Measurements from ENCODE around the gene FYN.

FYN gene

DNA sequence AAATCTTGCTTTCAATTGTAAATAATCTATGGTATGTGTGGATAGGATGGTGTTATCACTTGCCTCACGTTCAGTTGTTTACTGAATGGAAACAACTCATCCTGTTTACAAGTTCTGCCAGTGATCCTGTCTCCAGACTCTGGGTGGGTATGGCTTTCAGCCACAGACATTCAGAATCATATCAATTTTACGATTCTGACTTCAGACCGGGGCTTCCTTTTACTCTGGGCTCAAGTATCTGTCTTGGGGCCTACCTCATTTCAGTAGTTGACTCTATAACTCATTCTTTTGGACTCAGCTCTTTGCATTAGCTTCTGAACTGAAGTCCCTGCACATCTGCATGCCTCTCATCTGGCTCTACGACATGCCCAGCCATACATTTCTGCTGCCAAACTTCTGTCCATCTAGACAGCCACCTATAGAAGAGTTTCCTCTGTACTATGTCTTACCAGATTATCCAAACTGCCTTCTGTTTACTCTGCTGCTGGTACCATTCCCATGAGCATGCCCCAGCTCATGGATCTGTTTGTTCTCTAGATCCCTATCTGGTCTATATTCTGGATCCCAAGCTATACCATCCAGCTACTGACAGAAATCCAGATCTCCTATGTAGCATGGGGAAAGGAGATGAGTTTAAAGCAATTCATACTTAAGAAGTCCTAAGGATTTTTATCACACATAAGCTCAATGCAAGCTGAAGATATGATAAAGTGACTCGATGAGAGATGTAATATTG, 34.3 kb downstream of the FYN start:
- H3K27ac ChIP-seq (ENCODE audit: low read length): no peak overlapping the region
- peaks cover 41% of the 10 kb centered on the region for H3K36me3 ChIP-seq (ENCODE audit: insufficient read depth, low read length)
- no peak for ATAC-seq (ENCODE audit: insufficient read depth, low read depth)
- H4K20me1 ChIP-seq (ENCODE audit: insufficient read depth, low read length): peaks cover 42% of the 10 kb centered on the region; the same call in 1 of the 2 replicates
- H3K4me2 ChIP-seq (ENCODE audit: insufficient read depth, low read length): no peak overlapping the region
- H3K4me3 ChIP-seq (ENCODE audit: low read depth in 1 of 2, low read length in 2 of 2): no peak overlapping the region
- H3K9me3 ChIP-seq (ENCODE audit: insufficient read depth, low read length, severe bottlenecking): no peaks in the 10 kb centered on the region
- no peak overlapping the region for H2AFZ ChIP-seq (ENCODE audit: low read depth, low read length)
- no peak for DNase-seq
- peaks cover 78% of the 10 kb centered on the region for H3K79me2 ChIP-seq (ENCODE audit: insufficient read depth, low read length)
- peaks cover 17% of the 10 kb centered on the region for H3K4me1 ChIP-seq (ENCODE audit: insufficient read depth, low read length)
- H3K9ac ChIP-seq (ENCODE audit: low read depth, low read length): no peak overlapping the region
- H3K27me3 ChIP-seq (ENCODE audit: insufficient read depth, low read length, poor library complexity): no peaks in the 10 kb centered on the region
- TF ChIP-seq EZH2 (IDR thresholded peaks at IDR 0.05; ENCODE audit: borderline replicate concordance, low read depth, low read length, severe bottlenecking): no peak
- no peak for TF ChIP-seq CTCF (IDR thresholded peaks at IDR 0.05; ENCODE audit: borderline replicate concordance, extremely low read depth, low read length, poor library complexity, severe bottlenecking)

- Histone ChIP-seq H2AFZ (ENCODE audit: low read depth, low read length) (no peak overlapping the region), H3K4me3 (ENCODE audit: low read depth in 1 of 2, low read length in 2 of 2) (no peak overlapping the region), H3K9me3 (ENCODE audit: insufficient read depth, low read length, severe bottlenecking) (no peaks in the 10 kb centered on the region), H3K9ac (ENCODE audit: low read depth, low read length) (no peak overlapping the region), H3K4me1 (ENCODE audit: insufficient read depth, low read length) (peaks cover 16% of the 10 kb centered on the region), H4K20me1 (ENCODE audit: insufficient read depth, low read length) (peaks cover 42% of the 10 kb centered on the region; the same call in 1 of the 2 replicates), H3K4me2 (ENCODE audit: insufficient read depth, low read length) (no peak overlapping the region), H3K27me3 (ENCODE audit: insufficient read depth, low read length, poor library complexity) (no peaks in the 10 kb centered on the region), H3K79me2 (ENCODE audit: insufficient read depth, low read length) (peaks cover 70% of the 10 kb centered on the region), H3K36me3 (ENCODE audit: insufficient read depth, low read length) (peaks cover 41% of the 10 kb centered on the region), H3K27ac (ENCODE audit: low read length) (no peak overlapping the region; the same call in 1 of the 2 replicates)
- DNase-seq: no peak
- TF ChIP-seq CTCF (IDR thresholded peaks at IDR 0.05; ENCODE audit: borderline replicate concordance, extremely low read depth, low read length, poor library complexity, severe bottlenecking) (no peak), EZH2 (IDR thresholded peaks at IDR 0.05; ENCODE audit: borderline replicate concordance, low read depth, low read length, severe bottlenecking) (no peak)
- no peak for ATAC-seq (ENCODE audit: insufficient read depth, low read depth)
Measured at GRCh38 chr6:111837641-111838500, 35.4 kb downstream of the FYN start.

GRCh38 chr6:111837007-111837406, 36.2 kb downstream of the FYN start:
- Histone ChIP-seq H3K27ac (ENCODE audit: low read length) (no peak overlapping the region), H3K9ac (ENCODE audit: low read depth, low read length) (no peak overlapping the region), H3K79me2 (ENCODE audit: insufficient read depth, low read length) (peaks cover 65% of the 10 kb centered on the region), H3K9me3 (ENCODE audit: insufficient read depth, low read length, severe bottlenecking) (no peaks in the 10 kb centered on the region), H3K4me2 (ENCODE audit: insufficient read depth, low read length) (no peak overlapping the region), H4K20me1 (ENCODE audit: insufficient read depth, low read length) (peaks cover 34% of the 10 kb centered on the region; the same call in 1 of the 2 replicates), H3K27me3 (ENCODE audit: insufficient read depth, low read length, poor library complexity) (no peaks in the 10 kb centered on the region), H3K36me3 (ENCODE audit: insufficient read depth, low read length) (peaks cover 38% of the 10 kb centered on the region), H2AFZ (ENCODE audit: low read depth, low read length) (no peak overlapping the region), H3K4me3 (ENCODE audit: low read depth in 1 of 2, low read length in 2 of 2) (no peak overlapping the region), H3K4me1 (ENCODE audit: insufficient read depth, low read length) (peaks cover 8% of the 10 kb centered on the region)
- DNase-seq (no peak), ATAC-seq (ENCODE audit: insufficient read depth, low read depth) (no peak)
- no peak for TF ChIP-seq EZH2 (IDR thresholded peaks at IDR 0.05; ENCODE audit: borderline replicate concordance, low read depth, low read length, severe bottlenecking)
- TF ChIP-seq CTCF (IDR thresholded peaks at IDR 0.05; ENCODE audit: borderline replicate concordance, extremely low read depth, low read length, poor library complexity, severe bottlenecking): no peak
